ENCODE measurements around the gene TAS2R41.

GRCh38 chr7:143504937-143505297 lies 27.2 kb downstream of the TAS2R41 start:
- TF ChIP-seq POLR2A (IDR thresholded peaks at IDR 0.05), result no peak
- no peak for TF ChIP-seq CTCF (IDR thresholded peaks at IDR 0.05)
